IMR-90 (cell line): ENCODE measurements around the gene PDLIM1. TPM values are rescaled to one million over a fixed set of nuclear protein-coding genes. Genes with fewer than 3 reads are reported as not detected.
A peak's percentile ranks its signal among the peaks of the same experiment; 100 is the strongest.

Source experiments
- ATAC-seq: fragments of 200-7000 bp; cut with Tn5 transposase; 2 replicates; pipeline ENCODE4 v1.9.1; 2020; ENCODE audit warnings: low read depth, mild to moderate bottlenecking, moderate library complexity
- BruUV-seq: library from RNA; stranded (reverse); fragments of 400-500 nt; replicated peaks from 2 replicates; lab custom pipeline; 2021; lab: Mats Ljungman, UMichigan
- CTCF ChIA-PET: fragments of 300-600 bp; formaldehyde crosslinking; extraction: SDS; loops from one replicate; lab custom pipeline; 2021; ENCODE audit warnings: antibody characterized with exemption; lab: Yijun Ruan, JAX
- POLR2A ChIA-PET: fragments of 300-600 bp; sonication (Branson Sonifier 250); formaldehyde crosslinking; loops from one replicate; lab custom pipeline; 2022; ENCODE audit warnings: antibody characterized with exemption; ENCODE audit not compliant: unreplicated experiment; lab: Charles Lee
- DNase-seq: peaks from one replicate; pipeline ENCODE4 v3.0.0; 2013
- H2AFZ ChIP-seq: replicated peaks from 2 replicates; pipeline ENCODE3; 2013; ENCODE audit warnings: low read length, mild to moderate bottlenecking; ENCODE audit not compliant: poor library complexity
- H2AK5ac ChIP-seq: 2 replicates; pipeline ENCODE4 v1.6.1; 2013; ENCODE audit warnings: low read depth, low read length, inconsistent platforms
- H2AK9ac ChIP-seq: replicated peaks from 2 replicates; pipeline ENCODE3; 2013; ENCODE audit warnings: mild to moderate bottlenecking, low read depth, low read length, moderate library complexity; ENCODE audit not compliant: poor library complexity
- H2BK120ac ChIP-seq: 2 replicates; pipeline ENCODE4 v1.6.1; 2013; ENCODE audit warnings: low read depth, low read length, inconsistent platforms
- H2BK15ac ChIP-seq: 3 replicates; pipeline ENCODE4 v1.6.1; 2013; ENCODE audit warnings: low read depth, low read length, inconsistent platforms
- H2BK20ac ChIP-seq: 2 replicates; pipeline ENCODE4 v1.6.1; 2013; ENCODE audit warnings: low read depth, mild to moderate bottlenecking, inconsistent platforms, low read length, moderate library complexity
- H2BK5ac ChIP-seq: 2 replicates; pipeline ENCODE4 v1.6.1; 2013; ENCODE audit warnings: mild to moderate bottlenecking, low read depth, low read length, inconsistent platforms; ENCODE audit not compliant: poor library complexity, severe bottlenecking
- H3K14ac ChIP-seq: replicated peaks from 2 replicates; pipeline ENCODE4 v1.6.1; 2013; ENCODE audit warnings: low read depth, low read length, inconsistent platforms
- H3K18ac ChIP-seq: 2 replicates; pipeline ENCODE4 v1.6.1; 2013; ENCODE audit warnings: low read depth, low read length, control low read depth
- H3K23ac ChIP-seq: 2 replicates; pipeline ENCODE4 v1.6.1; 2013; ENCODE audit warnings: low read depth, low read length, inconsistent platforms
- H3K27ac ChIP-seq: 2 replicates; pipeline ENCODE4 v1.5.1; 2013; ENCODE audit warnings: mild to moderate bottlenecking, control low read depth, low read length; ENCODE audit not compliant: insufficient read depth
- H3K27me3 ChIP-seq: 2 replicates; pipeline ENCODE4 v1.6.1; 2013; ENCODE audit warnings: low read length; ENCODE audit not compliant: control insufficient read depth, insufficient read depth
- H3K36me3 ChIP-seq: 2 replicates; pipeline ENCODE4 v1.6.1; 2013; ENCODE audit warnings: low read length, mixed read lengths; ENCODE audit not compliant: control insufficient read depth, insufficient read depth
- H3K4ac ChIP-seq: 2 replicates; pipeline ENCODE4 v1.6.1; 2013; ENCODE audit warnings: low read depth, low read length, inconsistent platforms
- H3K4me1 ChIP-seq: 2 replicates; pipeline ENCODE4 v1.6.1; 2013; ENCODE audit warnings: low read length, mixed read lengths; ENCODE audit not compliant: control insufficient read depth, insufficient read depth
- H3K4me2 ChIP-seq: 2 replicates; pipeline ENCODE4 v1.6.1; 2013; ENCODE audit warnings: low read depth, mild to moderate bottlenecking, control low read depth, low read length, moderate library complexity
- H3K4me3 ChIP-seq: 2 replicates; pipeline ENCODE4 v1.5.1; 2013; ENCODE audit warnings: low read depth, mild to moderate bottlenecking, control low read depth, low read length, moderate library complexity; ENCODE audit not compliant: insufficient read depth
- H3K56ac ChIP-seq: 2 replicates; pipeline ENCODE4 v1.6.1; 2013; ENCODE audit warnings: low read length, inconsistent platforms; ENCODE audit not compliant: insufficient read depth; ENCODE audit errors: extremely low read depth
- H3K79me1 ChIP-seq, 2 experiments: 2 replicates each; pipeline ENCODE4 v1.6.1; 2013; ENCODE audit warnings: low read length in 2 of 2, inconsistent platforms in 1 of 2, low read depth in 1 of 2
- H3K9ac ChIP-seq: 2 replicates; pipeline ENCODE4 v1.6.1; 2013; ENCODE audit warnings: low read depth, low read length, control low read depth
- H3K9me1 ChIP-seq: 2 replicates; pipeline ENCODE4 v1.6.1; 2013; ENCODE audit warnings: low read length, inconsistent platforms; ENCODE audit not compliant: insufficient read depth
- H3K9me3 ChIP-seq: 2 replicates; pipeline ENCODE4 v1.6.1; 2013; ENCODE audit warnings: low read length; ENCODE audit not compliant: control insufficient read depth, insufficient read depth
- H4K20me1 ChIP-seq: 2 replicates; pipeline ENCODE4 v1.6.1; 2013; ENCODE audit warnings: low read length, inconsistent platforms; ENCODE audit not compliant: insufficient read depth
- H4K5ac ChIP-seq: 2 replicates; pipeline ENCODE4 v1.6.1; 2013; ENCODE audit warnings: mild to moderate bottlenecking, low read depth, low read length, control low read depth
- H4K8ac ChIP-seq, 2 experiments: 2 replicates each; pipeline ENCODE4 v1.6.1; 2013; ENCODE audit warnings: low read depth in 2 of 2, low read length in 2 of 2, control low read depth in 1 of 2, inconsistent platforms in 1 of 2
- H4K91ac ChIP-seq: 2 replicates; pipeline ENCODE4 v1.6.1; 2013; ENCODE audit warnings: low read depth, low read length, inconsistent platforms; ENCODE audit not compliant: insufficient read depth
- CHD1 ChIP-seq: IDR thresholded peaks from 2 replicates; pipeline ENCODE4 v1.6.1; 2012; ENCODE audit warnings: low read depth, low read length, improper control_type of control experiment
- SMC3 ChIP-seq: fragments of 150-350 bp; IDR thresholded peaks from 2 replicates; pipeline ENCODE4 v1.6.1; 2016; ENCODE audit warnings: low read depth, mild to moderate bottlenecking, antibody characterized with exemption, low read length, moderate library complexity
- WGBS, 2 experiments: methylation state at CpG; one replicate each; pipeline versions ENCODE4 v1.1.5 to v1.1.7; 2013; ENCODE audit warnings: missing lambda C conversion rate in 2 of 2; ENCODE audit not compliant: insufficient read length in 1 of 2; ENCODE audit errors: extremely low coverage in 2 of 2; 5-methylcytosine and 5-hydroxymethylcytosine counted together
- dilution Hi-C: fragments of 300-500 bp; cut with HindIII; formaldehyde crosslinking; loops from one replicate; pipeline ENCODE4 v1.14.3; 2018; ENCODE audit warnings: low sequenced_read_pairs; ENCODE audit not compliant: unreplicated experiment
- in situ Hi-C: fragments of 300-500 bp; cut with MboI; formaldehyde crosslinking; loops from 3 replicates; pipeline ENCODE4 v1.14.3; 2019; ENCODE audit warnings: low sequenced_read_pairs, inconsistent platforms, mixed read lengths
- intact Hi-C: fragments of 100-400 bp; cut with micrococcal nuclease; formaldehyde crosslinking; loops from 2 replicates; pipeline ENCODE4 v1.10.0; 2022
- polyA plus RNA-seq, 3 experiments: library from polyadenylated mRNA; depleted of rRNA; stranded (reverse); fragments of >200 nt; gene quantifications; 2 replicates each; pipeline ENCODE4 v1.2.3, GENCODE V29; 2012; ENCODE audit warnings: low replicate concordance in 1 of 3
- total RNA-seq: library from RNA; depleted of rRNA; stranded (reverse); fragments of >200 nt; gene quantifications from 2 replicates; pipeline ENCODE4 v1.2.3, GENCODE V29; 2012
- TF ChIP-seq, protein P1 (sequence below): fragments of 150-350 bp; IDR thresholded peaks from 2 replicates; pipeline ENCODE4 v1.6.1; 2017; ENCODE audit warnings: mild to moderate bottlenecking, antibody characterized with exemption, low read length, low read depth

Gene PDLIM1
- total and polyA plus RNA-seq, 2 of the 4 experiments (the other 2 are of a cell fraction) = 30.1 to 187 TPM

GRCh38 chr10:95211606-95212279 is 79.1 kb downstream of the PDLIM1 start:
- peaks cover 5% of the 10 kb centered on the region; the same call in 1 of the 2 replicates for H3K4me1 ChIP-seq
- H4K5ac ChIP-seq = no peak overlapping the region
- ChIA-PET CTCF (no interaction called here), POLR2A (no interaction called here)
- H3K9me3 ChIP-seq = no peaks in the 10 kb centered on the region; the same call in 1 of the 2 replicates
- H4K20me1 ChIP-seq = no peaks in the 10 kb centered on the region
- H3K79me1 ChIP-seq = no peaks in the 10 kb centered on the region
- H2BK20ac ChIP-seq = no peak overlapping the region
- H3K4ac ChIP-seq = no peak overlapping the region
- no TSS peak for BruUV-seq
- dilution Hi-C loops = no loop called here
- ATAC-seq (peak; percentile 33; the same call in 1 of the 2 replicates), DNase-seq (peak; percentile 13)
- intact Hi-C loops = no loop called here
- H3K56ac ChIP-seq = no peak overlapping the region
- no peak overlapping the region for H3K23ac ChIP-seq
- no peak overlapping the region for H3K4me2 ChIP-seq
- in situ Hi-C loops = no loop called here
- H3K36me3 ChIP-seq = peaks cover 3% of the 10 kb centered on the region; the same call in 1 of the 2 replicates
- no peak overlapping the region for H3K4me3 ChIP-seq
- no peak overlapping the region for H2AK9ac ChIP-seq
- H3K9me1 ChIP-seq = peaks cover 4% of the 10 kb centered on the region; the same call in 1 of the 2 replicates
- no peak overlapping the region; the same call in 1 of the 2 replicates for H2AK5ac ChIP-seq
- WGBS, 2 experiments = no CpG with 5 or more reads among the region's 3 CpGs
- H2AFZ ChIP-seq = no peak overlapping the region
- no peaks in the 10 kb centered on the region for H3K27me3 ChIP-seq
- no peak overlapping the region; the same call in 1 of the 2 replicates for H4K91ac ChIP-seq
- H3K9ac ChIP-seq = no peak overlapping the region
- peak overlapping the region; percentile 23; the same call in 1 of the 2 replicates for H3K18ac ChIP-seq
- H3K27ac ChIP-seq = no peak overlapping the region
- TF ChIP-seq, protein P1, sequence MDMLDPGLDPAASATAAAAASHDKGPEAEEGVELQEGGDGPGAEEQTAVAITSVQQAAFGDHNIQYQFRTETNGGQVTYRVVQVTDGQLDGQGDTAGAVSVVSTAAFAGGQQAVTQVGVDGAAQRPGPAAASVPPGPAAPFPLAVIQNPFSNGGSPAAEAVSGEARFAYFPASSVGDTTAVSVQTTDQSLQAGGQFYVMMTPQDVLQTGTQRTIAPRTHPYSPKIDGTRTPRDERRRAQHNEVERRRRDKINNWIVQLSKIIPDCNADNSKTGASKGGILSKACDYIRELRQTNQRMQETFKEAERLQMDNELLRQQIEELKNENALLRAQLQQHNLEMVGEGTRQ = no peak
- no peak for TF ChIP-seq CHD1
- no peak for TF ChIP-seq SMC3
- H2BK5ac ChIP-seq = no peak overlapping the region
- H4K8ac ChIP-seq = no peak overlapping the region
- H2BK120ac ChIP-seq = no peak overlapping the region
- no peak overlapping the region for H3K14ac ChIP-seq
- peak overlapping the region; percentile 24; the same call in 1 of the 3 replicates for H2BK15ac ChIP-seq
